Mammary epithelial cell (primary cell): ENCODE measurements around the gene TAF1D.

Source experiments
- CTCF ChIP-seq, 2 donors: IDR thresholded peaks in 1 of 2; conservative IDR thresholded peaks in 1 of 2; 2 replicates each; pipeline ENCODE4 v1.5.1; 2011 to 2012; ENCODE audit warnings: inconsistent platforms in 2 of 2, low read length in 2 of 2, mild to moderate bottlenecking in 2 of 2, control low read depth in 1 of 2, low read depth in 1 of 2; ENCODE audit not compliant: insufficient read depth in 1 of 2; ENCODE audit errors: extremely low read depth in 1 of 2
- EZH2 ChIP-seq: IDR thresholded peaks from 2 replicates; pipeline ENCODE4 v1.6.1; 2012; ENCODE audit warnings: low read length, inconsistent platforms, borderline replicate concordance

DNA sequence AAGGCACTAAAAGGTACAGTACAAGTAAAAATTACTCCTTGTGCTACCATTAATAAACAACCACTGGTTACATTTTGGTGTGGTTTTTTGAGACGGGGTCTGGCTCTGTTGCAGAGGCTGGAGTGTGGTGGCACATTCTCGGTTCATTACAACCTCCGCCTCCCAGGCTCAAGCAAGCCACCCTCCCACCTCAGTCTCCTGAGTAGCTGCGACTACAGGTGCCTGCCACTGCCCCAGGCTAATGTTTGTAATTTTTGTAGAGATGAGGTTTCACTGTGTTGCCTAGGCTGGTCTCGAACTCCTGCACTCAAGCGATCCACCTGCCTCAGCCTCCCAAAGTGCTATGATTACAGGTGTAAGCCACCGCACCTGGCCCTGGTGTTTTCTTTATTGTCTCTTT lies 20.8 kb downstream of the TAF1D start:
- no peak for TF ChIP-seq CTCF (conservative IDR thresholded peaks at IDR 0.05 in 1 of 2, IDR thresholded peaks at IDR 0.05 in 1 of 2; ENCODE audit: extremely low read depth in 1 of 2, insufficient read depth in 1 of 2, low read depth in 1 of 2, low read length in 2 of 2)
- no peak for TF ChIP-seq EZH2
